Dendritic cell treated with granulocyte-macrophage colony-stimulating factor and Interleukin-4, amounts not matched to agents 40 ng/mL and 50 ng/mL, for 4 days (primary cell): ENCODE data around the gene ARHGAP5.

ENCODE experiments used
- H3K27ac Mint-ChIP-seq: one replicate; pipeline ENCODE4 v1.8.0; 2022; ENCODE audit warnings: mild to moderate bottlenecking, mixed read lengths
- H3K27me3 Mint-ChIP-seq: one replicate; pipeline ENCODE4 v1.8.0; 2022; ENCODE audit warnings: mild to moderate bottlenecking, mixed read lengths
- H3K36me3 Mint-ChIP-seq: one replicate; pipeline ENCODE4 v1.8.0; 2022; ENCODE audit warnings: low read depth, mixed read lengths
- H3K4me1 Mint-ChIP-seq: one replicate; pipeline ENCODE4 v1.8.0; 2022; ENCODE audit warnings: low read depth, mixed read lengths
- H3K4me3 Mint-ChIP-seq: one replicate; pipeline ENCODE4 v1.8.0; 2022; ENCODE audit warnings: mild to moderate bottlenecking, moderate library complexity, mixed read lengths
- H3K9me3 Mint-ChIP-seq: one replicate; pipeline ENCODE4 v1.8.0; 2022; ENCODE audit warnings: mixed read lengths
- intact Hi-C: fragments of 100-400 bp; cut with micrococcal nuclease; formaldehyde crosslinking; loops from one replicate; pipeline ENCODE4 v1.15.0; 2022

The ARHGAP5 gene

DNA sequence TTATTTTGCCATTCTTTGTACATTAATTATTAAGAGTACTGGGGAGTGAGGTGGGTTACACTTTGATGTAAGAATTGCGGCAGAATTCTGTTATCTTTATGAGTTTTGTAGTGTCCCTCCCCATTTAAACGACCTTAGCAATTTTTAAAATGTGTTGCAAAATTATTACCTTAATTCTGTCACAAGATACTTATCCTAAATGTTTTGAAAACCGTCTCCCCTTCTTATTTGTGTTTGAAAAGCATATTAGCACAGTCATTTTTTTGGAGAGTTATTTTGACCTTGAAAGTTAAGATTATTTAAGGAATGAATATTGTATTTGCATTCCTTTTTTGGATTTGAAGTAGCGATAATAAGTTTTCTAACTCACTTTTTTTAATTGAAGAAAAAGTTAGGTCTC lies 2.2 kb downstream of the ARHGAP5 start:
- intact Hi-C loops = loop anchor here (5.0 kb wide), 3 partner anchors 123 to 657 kb away; partner anchors contain the start of genes HEATR5A, NUBPL, RNU6-7 and RNU6-8
- H3K36me3 Mint-ChIP-seq = peaks cover 7% of the 10 kb centered on the region
- peaks cover 28% of the 10 kb centered on the region for H3K4me1 Mint-ChIP-seq
- no peak overlapping the region for H3K4me3 Mint-ChIP-seq
- no peaks in the 10 kb centered on the region for H3K9me3 Mint-ChIP-seq
- H3K27ac Mint-ChIP-seq = no peak overlapping the region
- peaks cover 31% of the 10 kb centered on the region for H3K27me3 Mint-ChIP-seq

DNA sequence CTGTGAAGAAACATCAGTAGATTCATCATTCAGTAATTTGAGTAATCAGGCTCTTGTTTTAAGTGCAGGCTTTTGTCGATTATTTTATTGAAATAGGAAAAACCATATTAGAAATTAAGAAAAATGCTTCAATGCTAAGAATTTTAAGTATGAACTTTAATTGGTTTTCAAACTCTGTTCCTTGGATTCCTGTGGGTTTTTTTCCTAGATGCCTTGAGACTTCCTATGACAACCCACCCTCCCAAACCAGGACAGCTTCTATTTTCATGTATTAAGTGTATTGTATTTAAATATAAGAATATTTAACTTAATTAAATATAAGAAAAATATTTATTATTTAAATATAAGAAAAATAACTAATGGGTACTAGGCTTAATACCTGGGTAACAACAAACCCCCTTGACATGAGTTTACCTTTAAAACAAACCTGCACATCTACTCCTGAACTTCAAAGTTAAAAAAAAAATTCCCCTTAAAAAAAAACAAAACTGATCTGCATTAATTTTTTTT lies 3.0 kb downstream of the ARHGAP5 start:
- Mint-ChIP-seq H3K4me1 (peaks cover 28% of the 10 kb centered on the region), H3K27ac (no peak overlapping the region), H3K27me3 (peaks cover 28% of the 10 kb centered on the region), H3K9me3 (no peaks in the 10 kb centered on the region), H3K4me3 (no peak overlapping the region), H3K36me3 (peaks cover 7% of the 10 kb centered on the region)
- intact Hi-C loops = no loop called here

DNA sequence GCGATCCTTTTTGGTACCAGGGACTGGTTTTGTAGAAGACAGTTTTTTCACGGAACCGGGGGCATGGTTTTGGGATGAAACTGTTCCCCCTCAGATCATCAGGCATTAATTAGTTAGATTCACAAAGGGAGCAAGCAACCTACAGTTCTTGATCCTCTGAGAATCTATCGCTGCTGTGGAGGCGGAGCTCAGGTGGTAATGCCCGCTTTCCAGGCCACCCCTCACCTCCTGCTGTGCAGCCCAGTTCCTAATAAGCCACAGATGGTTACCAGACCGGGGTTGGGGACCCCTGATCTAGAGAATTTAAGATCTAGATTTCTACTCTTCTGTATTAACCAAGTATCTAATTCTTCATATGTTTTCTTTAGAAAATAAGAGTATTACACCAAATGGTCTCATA lies 4.8 kb downstream of the ARHGAP5 start:
- Mint-ChIP-seq H3K36me3 (no peaks in the 10 kb centered on the region), H3K4me3 (no peak overlapping the region), H3K27ac (no peak overlapping the region), H3K27me3 (peaks cover 17% of the 10 kb centered on the region), H3K4me1 (peaks cover 19% of the 10 kb centered on the region), H3K9me3 (no peaks in the 10 kb centered on the region)
- intact Hi-C loops = no loop called here

DNA sequence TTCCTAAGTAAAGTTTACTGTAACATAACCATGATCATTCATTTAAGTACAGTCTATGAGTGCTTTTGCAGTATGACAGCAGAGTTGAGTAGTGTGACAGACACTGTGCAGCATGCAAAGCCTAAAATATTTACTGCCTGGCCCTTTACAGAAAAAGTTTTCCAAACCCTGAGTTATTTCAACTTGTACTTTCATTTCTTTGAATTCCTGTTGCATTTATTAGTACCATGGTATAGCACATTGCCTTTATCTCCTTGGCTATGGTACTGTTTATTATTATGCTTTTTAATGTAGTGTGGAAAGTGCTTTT lies 6.2 kb downstream of the ARHGAP5 start:
- Mint-ChIP-seq H3K27ac (no peak overlapping the region), H3K27me3 (peaks cover 11% of the 10 kb centered on the region), H3K36me3 (no peaks in the 10 kb centered on the region), H3K4me3 (no peak overlapping the region), H3K4me1 (peaks cover 14% of the 10 kb centered on the region), H3K9me3 (no peaks in the 10 kb centered on the region)
- intact Hi-C loops = no loop called here

DNA sequence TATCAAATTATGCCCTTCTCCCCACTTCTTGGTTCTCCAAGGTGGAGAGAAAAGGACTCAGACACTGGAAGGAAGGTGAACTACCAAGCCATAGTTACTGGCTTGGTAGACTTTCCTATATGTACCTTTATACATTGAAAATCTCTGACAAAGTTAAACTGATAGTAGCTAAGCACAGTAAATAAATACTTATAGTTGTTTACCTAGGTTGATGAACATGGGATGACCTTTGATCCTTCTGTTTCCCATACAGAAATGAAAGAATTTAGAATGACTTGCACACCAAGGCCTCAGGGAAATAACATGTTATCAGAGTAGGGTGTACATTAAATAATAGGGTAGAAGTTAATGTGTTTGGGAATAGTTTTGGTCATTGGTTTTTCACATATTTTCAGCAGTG lies 6.7 kb downstream of the ARHGAP5 start:
- Mint-ChIP-seq H3K4me3 (no peak overlapping the region), H3K36me3 (no peaks in the 10 kb centered on the region), H3K27me3 (peaks cover 7% of the 10 kb centered on the region), H3K9me3 (no peaks in the 10 kb centered on the region), H3K27ac (no peak overlapping the region), H3K4me1 (peaks cover 9% of the 10 kb centered on the region)
- intact Hi-C loops = no loop called here

DNA sequence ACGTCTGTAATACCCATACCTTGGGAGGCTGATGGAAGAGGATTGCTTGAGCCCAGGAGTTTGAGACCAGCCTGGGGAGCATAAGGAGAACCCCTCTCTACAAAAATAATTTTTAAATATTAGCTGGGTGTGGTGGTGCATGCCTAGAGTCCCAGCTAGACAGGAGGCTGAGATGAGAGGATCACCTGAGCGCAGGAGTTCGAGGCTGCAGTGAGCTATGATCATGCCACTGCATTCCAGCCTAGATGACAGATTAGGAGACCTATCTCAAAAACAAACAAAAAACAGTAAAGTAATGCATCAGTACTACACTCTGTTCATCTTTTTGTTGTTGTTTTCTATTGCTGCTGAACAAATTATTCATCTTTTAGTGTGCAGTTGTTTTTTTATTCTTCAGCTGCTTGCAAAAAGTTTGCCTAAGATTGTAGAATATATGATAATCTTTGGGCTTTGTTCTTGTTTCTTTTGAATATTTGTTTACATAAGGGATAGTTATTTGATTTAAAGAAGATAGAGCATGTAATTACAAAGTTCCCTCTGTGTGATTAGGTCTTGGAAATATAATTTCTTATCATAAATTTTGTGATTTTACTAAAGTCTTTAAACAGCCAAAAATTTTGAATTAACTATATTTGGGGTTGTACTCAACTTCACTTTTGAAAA lies 8.2 kb downstream of the ARHGAP5 start:
- H3K27me3 Mint-ChIP-seq = no peaks in the 10 kb centered on the region
- no peak overlapping the region for H3K4me3 Mint-ChIP-seq
- peaks cover 6% of the 10 kb centered on the region for H3K4me1 Mint-ChIP-seq

DNA sequence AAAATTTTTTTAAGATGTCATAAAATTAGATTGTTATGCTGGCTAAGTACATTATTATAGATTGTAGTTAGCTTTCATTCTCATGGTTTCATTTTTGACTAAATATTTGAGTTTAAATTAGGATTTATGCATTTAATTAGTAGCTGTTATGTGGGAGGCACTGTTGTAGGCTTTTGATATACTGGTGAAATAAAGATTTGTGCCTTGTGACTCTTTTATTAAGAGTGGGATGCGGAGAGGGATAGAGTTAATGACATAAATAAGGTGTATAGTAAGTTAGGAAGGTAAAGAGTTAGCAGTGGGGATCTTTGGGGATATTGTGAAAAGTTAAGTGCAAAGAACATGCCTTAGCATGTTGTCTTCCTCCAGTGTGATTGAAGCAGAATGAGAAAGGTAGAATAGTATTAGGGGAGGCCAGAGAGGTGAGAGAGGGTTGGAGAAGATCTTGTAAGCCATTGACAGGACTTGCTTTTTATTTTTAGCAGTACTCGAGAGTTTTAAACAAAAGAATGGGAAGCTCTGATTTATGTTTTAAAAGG lies 8.8 kb downstream of the ARHGAP5 start:
- H3K27me3 Mint-ChIP-seq = no peaks in the 10 kb centered on the region
- no peak overlapping the region for H3K27ac Mint-ChIP-seq
- no peaks in the 10 kb centered on the region for H3K9me3 Mint-ChIP-seq

More for the DNA sequence above, 8.2 kb downstream of the ARHGAP5 start:
- Mint-ChIP-seq H3K36me3 (no peaks in the 10 kb centered on the region), H3K27ac (no peak overlapping the region), H3K9me3 (no peaks in the 10 kb centered on the region)
- intact Hi-C loops = no loop called here

DNA sequence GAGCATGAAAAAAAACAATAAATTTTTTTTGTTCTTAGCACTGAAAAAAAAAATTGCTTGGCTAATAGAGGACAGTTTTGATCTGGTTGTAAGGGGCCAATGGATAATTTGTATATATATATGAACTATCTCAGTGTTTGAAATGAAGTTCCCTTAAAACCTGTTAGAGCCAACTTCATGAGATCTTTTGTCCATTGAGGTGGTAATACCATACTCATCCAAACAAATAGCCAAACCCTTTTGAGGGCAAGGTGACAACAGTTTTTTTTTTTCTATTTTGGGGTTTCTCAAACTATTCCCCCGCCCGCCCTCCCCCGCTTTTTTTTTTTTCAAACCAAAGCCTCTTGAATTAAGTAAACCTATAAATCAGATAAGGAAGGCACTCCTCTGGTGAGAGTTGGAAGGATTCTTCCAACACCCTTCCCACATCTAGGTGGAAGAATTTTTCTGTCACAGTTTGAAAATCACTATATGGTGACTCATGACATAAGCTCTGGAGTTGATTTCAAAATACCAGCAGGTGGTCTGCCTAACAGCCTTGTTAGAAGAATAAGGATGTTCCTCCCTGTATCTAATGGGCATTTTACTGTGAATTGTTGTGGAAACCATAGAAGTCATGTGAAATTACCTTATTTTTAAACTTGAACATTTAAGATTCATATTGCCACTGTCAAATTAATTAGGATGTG lies 10.2 kb downstream of the ARHGAP5 start:
- Mint-ChIP-seq H3K4me1 (no peaks in the 10 kb centered on the region), H3K36me3 (peaks cover 17% of the 10 kb centered on the region), H3K27ac (no peak overlapping the region), H3K27me3 (no peaks in the 10 kb centered on the region), H3K4me3 (no peak overlapping the region), H3K9me3 (no peaks in the 10 kb centered on the region)
- intact Hi-C loops = no loop called here

More for the DNA sequence above, 8.8 kb downstream of the ARHGAP5 start:
- H3K36me3 Mint-ChIP-seq = peaks cover 6% of the 10 kb centered on the region
- H3K4me3 Mint-ChIP-seq = no peak overlapping the region
- peaks cover 5% of the 10 kb centered on the region for H3K4me1 Mint-ChIP-seq
- intact Hi-C loops = no loop called here

DNA sequence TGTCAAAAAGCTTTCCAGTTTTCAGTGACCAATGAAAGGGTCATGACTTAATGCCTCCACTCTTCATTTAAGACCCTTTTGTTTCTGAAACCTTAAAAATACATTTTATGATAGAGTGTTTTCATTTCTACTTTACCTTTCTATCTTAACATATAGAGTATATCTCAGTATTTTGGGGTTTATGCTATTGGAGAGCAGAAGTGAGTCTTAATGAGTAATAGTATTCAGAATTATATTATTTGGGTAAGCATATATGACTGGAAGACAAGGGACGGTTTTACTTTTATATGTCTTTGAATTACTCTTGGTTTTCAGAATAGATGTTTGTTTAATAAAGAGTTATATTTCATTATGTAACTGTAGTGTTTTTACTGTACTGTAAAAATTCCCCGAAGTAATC lies 10.8 kb downstream of the ARHGAP5 start:
- H3K27me3 Mint-ChIP-seq = no peaks in the 10 kb centered on the region
- H3K9me3 Mint-ChIP-seq = no peaks in the 10 kb centered on the region
- H3K4me1 Mint-ChIP-seq = no peaks in the 10 kb centered on the region
- intact Hi-C loops = no loop called here
- no peak overlapping the region for H3K4me3 Mint-ChIP-seq
- no peak overlapping the region for H3K27ac Mint-ChIP-seq
- peaks cover 17% of the 10 kb centered on the region for H3K36me3 Mint-ChIP-seq

DNA sequence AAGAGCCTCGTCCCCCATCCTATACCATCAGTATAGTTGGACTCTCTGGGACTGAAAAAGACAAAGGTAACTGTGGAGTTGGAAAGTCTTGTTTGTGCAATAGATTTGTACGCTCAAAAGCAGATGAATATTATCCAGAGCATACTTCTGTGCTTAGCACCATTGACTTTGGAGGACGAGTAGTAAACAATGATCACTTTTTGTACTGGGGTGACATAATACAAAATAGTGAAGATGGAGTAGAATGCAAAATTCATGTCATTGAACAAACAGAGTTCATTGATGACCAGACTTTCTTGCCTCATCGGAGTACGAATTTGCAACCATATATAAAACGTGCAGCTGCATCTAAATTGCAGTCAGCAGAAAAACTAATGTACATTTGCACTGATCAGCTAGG lies 13.6 kb downstream of the ARHGAP5 start:
- no peaks in the 10 kb centered on the region for H3K27me3 Mint-ChIP-seq

DNA sequence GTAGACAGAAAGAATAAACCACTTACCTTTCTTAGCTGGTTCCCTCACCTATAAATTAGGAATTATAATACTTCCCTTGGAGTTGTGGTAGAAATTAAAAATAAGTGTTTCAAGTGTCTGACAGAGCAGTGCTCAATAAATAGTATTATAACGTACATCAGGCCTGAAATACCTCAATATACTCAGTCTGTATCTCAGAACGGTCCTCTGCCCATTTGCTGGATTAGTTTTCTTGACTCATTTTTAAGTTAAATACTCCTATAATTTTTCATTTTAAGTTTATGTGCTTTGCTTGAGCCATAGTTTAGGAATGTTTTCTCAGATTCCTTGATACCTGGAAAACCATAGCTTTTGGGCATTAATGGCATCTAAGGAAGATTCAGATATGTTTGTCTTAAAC lies 22.4 kb downstream of the ARHGAP5 start:
- intact Hi-C loops = no loop called here
- Mint-ChIP-seq H3K27ac (no peak overlapping the region), H3K4me3 (no peak overlapping the region), H3K4me1 (no peaks in the 10 kb centered on the region), H3K36me3 (no peaks in the 10 kb centered on the region), H3K9me3 (no peaks in the 10 kb centered on the region), H3K27me3 (no peaks in the 10 kb centered on the region)

More for the DNA sequence above, 13.6 kb downstream of the ARHGAP5 start:
- H3K9me3 Mint-ChIP-seq = no peaks in the 10 kb centered on the region
- H3K36me3 Mint-ChIP-seq = peaks cover 17% of the 10 kb centered on the region
- intact Hi-C loops = no loop called here
- no peak overlapping the region for H3K27ac Mint-ChIP-seq
- H3K4me1 Mint-ChIP-seq = no peaks in the 10 kb centered on the region
- H3K4me3 Mint-ChIP-seq = no peak overlapping the region

DNA sequence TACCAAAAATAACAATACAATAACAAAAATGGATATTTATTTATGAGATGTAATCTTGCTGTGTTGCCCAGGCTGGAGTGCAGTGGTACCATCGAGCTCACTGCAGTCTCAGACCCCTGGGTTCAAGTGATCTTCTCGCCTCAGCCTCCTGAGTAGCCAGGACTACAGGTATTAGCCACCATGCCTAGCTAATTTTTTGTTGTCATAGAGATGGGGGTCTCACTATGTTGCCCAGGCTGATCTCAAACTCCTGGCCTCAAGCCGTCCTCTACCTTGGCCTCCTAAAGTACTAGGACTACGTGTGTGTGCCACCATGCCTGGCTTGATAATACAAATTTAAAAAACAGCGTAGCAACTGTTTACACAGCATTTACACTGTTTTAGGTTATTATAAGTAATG lies 23.1 kb downstream of the ARHGAP5 start:
- no peaks in the 10 kb centered on the region for H3K9me3 Mint-ChIP-seq
- no peaks in the 10 kb centered on the region for H3K36me3 Mint-ChIP-seq
- no peaks in the 10 kb centered on the region for H3K27me3 Mint-ChIP-seq
- no peaks in the 10 kb centered on the region for H3K4me1 Mint-ChIP-seq
- H3K27ac Mint-ChIP-seq = no peak overlapping the region
- no peak overlapping the region for H3K4me3 Mint-ChIP-seq
- intact Hi-C loops = no loop called here

DNA sequence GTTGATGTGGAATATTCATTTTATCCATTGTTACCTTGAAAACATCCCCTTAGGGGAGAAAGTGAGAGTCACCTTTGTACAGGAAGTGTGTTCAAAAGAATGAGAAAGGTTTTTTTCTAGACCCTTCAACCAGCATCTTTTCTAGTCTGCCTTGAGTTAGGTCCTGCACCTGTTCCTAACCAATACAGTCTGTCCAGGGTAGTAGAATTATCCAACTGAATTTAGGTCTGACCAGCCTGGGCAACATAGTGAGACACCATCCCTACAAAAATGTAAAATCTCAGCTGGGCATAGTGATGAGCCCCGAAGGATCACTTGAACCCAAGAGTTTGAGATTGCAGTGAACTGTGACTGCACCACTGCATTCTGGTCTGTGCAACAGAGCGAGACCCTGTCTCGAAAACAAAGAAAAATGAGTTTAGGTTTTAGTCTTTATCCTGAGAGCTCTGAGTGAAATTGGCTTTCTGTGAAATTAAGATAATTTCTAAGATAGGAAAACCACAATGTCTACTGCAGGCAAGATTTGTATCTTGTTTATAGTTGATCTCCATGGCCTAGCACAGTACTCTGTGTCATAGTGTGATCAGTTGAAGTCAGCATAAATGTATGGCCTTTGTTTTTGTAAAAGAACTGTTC lies 25.2 kb downstream of the ARHGAP5 start:
- intact Hi-C loops = no loop called here
- no peaks in the 10 kb centered on the region for H3K4me1 Mint-ChIP-seq
- H3K27ac Mint-ChIP-seq = no peak overlapping the region
- H3K4me3 Mint-ChIP-seq = no peak overlapping the region
- H3K9me3 Mint-ChIP-seq = no peaks in the 10 kb centered on the region
- no peaks in the 10 kb centered on the region for H3K36me3 Mint-ChIP-seq
- no peaks in the 10 kb centered on the region for H3K27me3 Mint-ChIP-seq

DNA sequence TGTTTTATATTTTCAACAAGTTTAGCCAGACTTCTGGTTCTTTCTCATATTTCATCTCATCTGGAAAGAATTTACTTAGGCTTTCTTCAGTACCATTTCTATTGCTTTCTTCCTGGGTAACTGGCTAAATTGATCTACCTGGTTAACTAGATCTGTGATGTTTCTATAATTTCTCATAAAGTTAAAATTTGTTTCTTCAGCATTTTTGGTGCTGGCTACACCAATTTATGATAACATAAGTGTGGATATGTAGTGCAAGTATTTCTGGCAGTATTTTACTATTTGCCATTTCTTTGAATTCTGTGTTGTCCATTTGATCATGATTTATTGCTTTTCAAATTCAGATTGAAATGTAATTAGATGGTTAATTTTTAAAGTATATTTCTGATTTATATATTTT lies 25.9 kb downstream of the ARHGAP5 start:
- no peak overlapping the region for H3K27ac Mint-ChIP-seq

More for the DNA sequence above, 25.9 kb downstream of the ARHGAP5 start:
- H3K36me3 Mint-ChIP-seq = no peaks in the 10 kb centered on the region
- no peaks in the 10 kb centered on the region for H3K27me3 Mint-ChIP-seq
- H3K9me3 Mint-ChIP-seq = no peaks in the 10 kb centered on the region
- no peak overlapping the region for H3K4me3 Mint-ChIP-seq
- intact Hi-C loops = no loop called here
- no peaks in the 10 kb centered on the region for H3K4me1 Mint-ChIP-seq
